HFFc6 (cell line): ENCODE measurements around the gene YLPM1. TPM values are rescaled to one million over a fixed set of nuclear protein-coding genes. Genes with fewer than 3 reads are reported as not detected.

Experiments used
- DNase-seq: peaks from one replicate; pipeline ENCODE4 v3.0.0-alpha.2; 2018
- H3K27ac Mint-ChIP-seq: 2 replicates; pipeline ENCODE4 v1.8.0; 2020; ENCODE audit warnings: mild to moderate bottlenecking, mixed read lengths
- H3K27me3 Mint-ChIP-seq: 2 replicates; pipeline ENCODE4 v1.8.0; 2021; ENCODE audit warnings: mild to moderate bottlenecking, moderate library complexity, mixed read lengths; ENCODE audit not compliant: insufficient read depth
- H3K36me3 Mint-ChIP-seq: 2 replicates; pipeline ENCODE4 v1.8.0; 2021; ENCODE audit warnings: low read depth, mixed read lengths
- H3K4me1 Mint-ChIP-seq: 2 replicates; pipeline ENCODE4 v1.8.0; 2020; ENCODE audit warnings: low read depth, mixed read lengths
- H3K4me3 Mint-ChIP-seq: 2 replicates; pipeline ENCODE4 v1.8.0; 2020; ENCODE audit warnings: mild to moderate bottlenecking, moderate library complexity, mixed read lengths
- H3K9me3 Mint-ChIP-seq: 2 replicates; pipeline ENCODE4 v1.8.0; 2020; ENCODE audit warnings: mild to moderate bottlenecking, mixed read lengths
- CTCF ChIP-seq: fragments of 200-600 bp; sonication (generic); IDR thresholded peaks from 2 replicates; pipeline ENCODE4 v1.5.0; 2021; ENCODE audit warnings: antibody characterized with exemption, mild to moderate bottlenecking
- total RNA-seq, 6 experiments: library from RNA; stranded (reverse); fragmentation: NEBNext Ultra II Directional; extraction: Animal tissue kit (Norgen Biotek cat#: 25700); gene quantifications; 2 replicates in 1 of 6; 3 replicates in 5 of 6; pipeline ENCODE4 v1.2.3, GENCODE V29; 2021

YLPM1 gene
- total RNA-seq, 6 experiments from 2014 or later, result 46.0 to 50.8 (median 48.6) TPM

GRCh38 chr14:74858022-74858421, 94.9 kb downstream of the YLPM1 start:
- H3K36me3 Mint-ChIP-seq, result no peaks in the 10 kb centered on the region
- no peak overlapping the region for H3K27ac Mint-ChIP-seq
- no peak overlapping the region for H3K4me3 Mint-ChIP-seq
- no peak for DNase-seq
- TF ChIP-seq CTCF, result no peak
- no peaks in the 10 kb centered on the region; the same call in 1 of the 2 replicates for H3K27me3 Mint-ChIP-seq
- H3K4me1 Mint-ChIP-seq, result peaks cover 31% of the 10 kb centered on the region
- H3K9me3 Mint-ChIP-seq, result no peaks in the 10 kb centered on the region

- no peaks in the 10 kb centered on the region for H3K36me3 Mint-ChIP-seq
- H3K9me3 Mint-ChIP-seq, result no peaks in the 10 kb centered on the region
- no peak for TF ChIP-seq CTCF
- H3K27ac Mint-ChIP-seq, result no peak overlapping the region
- H3K27me3 Mint-ChIP-seq, result no peaks in the 10 kb centered on the region; the same call in none of the 2 replicates
- H3K4me3 Mint-ChIP-seq, result no peak overlapping the region
- peaks cover 17% of the 10 kb centered on the region for H3K4me1 Mint-ChIP-seq
- DNase-seq, result no peak
These were observed 96.8 kb downstream of the YLPM1 start for GRCh38 chr14:74859757-74860552.

- Mint-ChIP-seq H3K27me3 (peaks cover 3% of the 10 kb centered on the region), H3K4me3 (no peak overlapping the region), H3K4me1 (peaks cover 17% of the 10 kb centered on the region), H3K9me3 (no peaks in the 10 kb centered on the region), H3K36me3 (no peaks in the 10 kb centered on the region), H3K27ac (no peak overlapping the region)
- TF ChIP-seq CTCF, result peak; percentile 96
- DNase-seq, result peak; percentile 74
These were observed 98.0 kb downstream of the YLPM1 start for GRCh38 chr14:74860899-74861733.

- no peaks in the 10 kb centered on the region for H3K36me3 Mint-ChIP-seq
- H3K9me3 Mint-ChIP-seq, result no peaks in the 10 kb centered on the region
- H3K27ac Mint-ChIP-seq, result no peak overlapping the region
- H3K4me1 Mint-ChIP-seq, result peaks cover 17% of the 10 kb centered on the region
- H3K27me3 Mint-ChIP-seq, result peaks cover 3% of the 10 kb centered on the region
- no peak for TF ChIP-seq CTCF
- DNase-seq, result no peak
- H3K4me3 Mint-ChIP-seq, result no peak overlapping the region
These were observed 98.6 kb downstream of the YLPM1 start for GRCh38 chr14:74861734-74862090.

DNA sequence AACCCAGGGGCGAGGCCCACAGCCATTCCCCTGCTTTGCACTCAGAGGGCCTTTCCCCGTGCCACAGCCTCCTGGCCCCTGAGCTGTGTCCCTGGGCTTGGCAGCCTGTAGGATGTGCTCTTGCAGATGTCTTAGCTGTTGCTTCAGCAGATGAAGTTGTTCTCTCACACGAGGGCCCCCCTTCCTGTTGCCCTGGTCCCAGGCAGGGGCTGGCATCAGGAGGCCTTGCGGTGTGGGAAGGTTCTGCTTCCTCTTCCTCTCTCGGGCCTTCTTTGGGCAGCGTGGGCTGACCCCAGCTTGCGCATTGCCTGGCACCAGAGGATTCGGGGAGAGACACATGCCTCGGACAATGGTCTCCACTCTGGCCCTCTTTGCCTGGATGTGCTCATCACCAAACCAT, 100.2 kb downstream of the YLPM1 start:
- Mint-ChIP-seq H3K9me3 (no peaks in the 10 kb centered on the region), H3K36me3 (no peaks in the 10 kb centered on the region), H3K27me3 (peaks cover 6% of the 10 kb centered on the region), H3K4me1 (peaks cover 19% of the 10 kb centered on the region), H3K27ac (no peak overlapping the region), H3K4me3 (no peak overlapping the region)
- TF ChIP-seq CTCF, result no peak
- no peak for DNase-seq
